ENCODE results near the gene MED13. TPM values are rescaled to one million over a fixed set of nuclear protein-coding genes. Genes with fewer than 3 reads are reported as not detected.

Gene MED13
- total and polyA plus RNA-seq, 4 donors: 6.6 to 64.0 (median 26.0) TPM

- TF ChIP-seq MAX (IDR thresholded peaks at IDR 0.05): no peak
- peak; percentile 52 to 59 for TF ChIP-seq RXRA (IDR thresholded peaks at IDR 0.05)
- TF ChIP-seq ATF3 (IDR thresholded peaks at IDR 0.05): no peak
- peak in 1 of 2 donors; percentile 49 for TF ChIP-seq HNF4A (conservative IDR thresholded peaks at IDR 0.05)
- 53% methylated on average over 7 of the region's 7 CpGs for WGBS
- peak overlapping the region; percentile 73 to 76 for H3K27ac ChIP-seq (ENCODE audit: low read depth in 1 of 2, low read length in 2 of 2)
Measured at GRCh38 chr17:62093188-62094155, 28.4 kb upstream of the MED13 start.

GRCh38 chr17:62092784-62093183 is 27.7 kb upstream of the MED13 start:
- no peak for DNase-seq (ENCODE audit: low spot score)
- H3K9me3 ChIP-seq (ENCODE audit: control insufficient read depth in 4 of 4, low read length in 3 of 4): no peaks in the 10 kb centered on the region
- H3K36me3 ChIP-seq (ENCODE audit: control insufficient read depth in 4 of 4, insufficient read depth in 3 of 4, low read depth in 1 of 4, low read length in 3 of 4): no peaks in the 10 kb centered on the region
- 83% methylated on average over 2 of the region's 2 CpGs for WGBS
- no peaks in the 10 kb centered on the region for H3K27me3 ChIP-seq (ENCODE audit: control insufficient read depth in 4 of 4, insufficient read depth in 4 of 4, low read length in 3 of 4)
- peak overlapping the region; percentile 36 to 63 for H3K27ac ChIP-seq (ENCODE audit: low read depth in 1 of 2, low read length in 2 of 2)
- peaks cover 8 to 67% (median 51%) of the 10 kb centered on the region in 4 donors for H3K4me1 ChIP-seq (ENCODE audit: control insufficient read depth in 4 of 4, insufficient read depth in 4 of 4, low read length in 3 of 4)
- H3K9ac ChIP-seq (ENCODE audit: low read depth in 1 of 2, low read length in 2 of 2): no peak overlapping the region
- H3K4me3 ChIP-seq (ENCODE audit: low read depth in 1 of 3, low read length in 3 of 3): no peak overlapping the region
- TF ChIP-seq SP1 (IDR thresholded peaks at IDR 0.05) (no peak), TAF1 (conservative IDR thresholded peaks at IDR 0.05) (no peak)

More at GRCh38 chr17:62093188-62094155, 28.4 kb upstream of the MED13 start:
- Histone ChIP-seq H3K36me3 (ENCODE audit: control insufficient read depth in 4 of 4, insufficient read depth in 3 of 4, low read depth in 1 of 4, low read length in 3 of 4) (no peaks in the 10 kb centered on the region), H3K27me3 (ENCODE audit: control insufficient read depth in 4 of 4, insufficient read depth in 4 of 4, low read length in 3 of 4) (no peaks in the 10 kb centered on the region), H3K4me1 (ENCODE audit: control insufficient read depth in 4 of 4, insufficient read depth in 4 of 4, low read length in 3 of 4) (peaks cover 8 to 63% (median 51%) of the 10 kb centered on the region in 4 donors), H3K4me3 (ENCODE audit: low read depth in 1 of 3, low read length in 3 of 3) (no peak overlapping the region), H3K9me3 (ENCODE audit: control insufficient read depth in 4 of 4, low read length in 3 of 4) (no peaks in the 10 kb centered on the region), H3K9ac (ENCODE audit: low read depth in 1 of 2, low read length in 2 of 2) (peak overlapping the region in 1 of 2 donors; percentile 40)
- DNase-seq (ENCODE audit: low spot score): no peak

GRCh38 chr17:62091804-62092203 is 26.7 kb upstream of the MED13 start:
- peaks cover 8 to 67% (median 51%) of the 10 kb centered on the region in 4 donors for H3K4me1 ChIP-seq (ENCODE audit: control insufficient read depth in 4 of 4, insufficient read depth in 4 of 4, low read length in 3 of 4)
- H3K27ac ChIP-seq (ENCODE audit: low read depth in 1 of 2, low read length in 2 of 2): peak overlapping the region; percentile 42 to 44
- DNase-seq (ENCODE audit: low spot score): no peak
- H3K27me3 ChIP-seq (ENCODE audit: control insufficient read depth in 4 of 4, insufficient read depth in 4 of 4, low read length in 3 of 4): no peaks in the 10 kb centered on the region
- H3K9ac ChIP-seq (ENCODE audit: low read depth in 1 of 2, low read length in 2 of 2): peak overlapping the region in 1 of 2 donors; percentile 38
- no peak overlapping the region for H3K4me3 ChIP-seq (ENCODE audit: low read depth in 1 of 3, low read length in 3 of 3)
- H3K36me3 ChIP-seq (ENCODE audit: control insufficient read depth in 4 of 4, insufficient read depth in 3 of 4, low read depth in 1 of 4, low read length in 3 of 4): no peaks in the 10 kb centered on the region
- peak; percentile 71 to 82 for TF ChIP-seq HNF4A (conservative IDR thresholded peaks at IDR 0.05)
- no peak for TF ChIP-seq ATF3 (IDR thresholded peaks at IDR 0.05)
- TF ChIP-seq HNF4G (IDR thresholded peaks at IDR 0.05): peak; percentile 42
- peak; percentile 84 to 94 for TF ChIP-seq RXRA (IDR thresholded peaks at IDR 0.05)
- TF ChIP-seq TAF1 (conservative IDR thresholded peaks at IDR 0.05): no peak
- TF ChIP-seq CTCF (IDR thresholded peaks at IDR 0.05; ENCODE audit: low read depth, low read length, missing input control): no peak
- no peak for TF ChIP-seq NR2F2 (IDR thresholded peaks at IDR 0.05)
- no peak for TF ChIP-seq JUND (IDR thresholded peaks at IDR 0.05)
- peak; percentile 32 for TF ChIP-seq YY1 (IDR thresholded peaks at IDR 0.05)
- no peak for TF ChIP-seq GABPA (IDR thresholded peaks at IDR 0.05 in 1 of 2, conservative IDR thresholded peaks at IDR 0.05 in 1 of 2)
- peak in 1 of 2 donors; percentile 48 for TF ChIP-seq RAD21 (IDR thresholded peaks at IDR 0.05)
- TF ChIP-seq EGR1 (IDR thresholded peaks at IDR 0.05; ENCODE audit: low read depth in 2 of 2): no peak
- no peak for TF ChIP-seq FOXA1 (IDR thresholded peaks at IDR 0.05)
- TF ChIP-seq SP1 (IDR thresholded peaks at IDR 0.05): peak; percentile 81
- TF ChIP-seq MAX (IDR thresholded peaks at IDR 0.05): no peak
- no peak for TF ChIP-seq REST (IDR thresholded peaks at IDR 0.05)
- no peak for TF ChIP-seq ZBTB33 (IDR thresholded peaks at IDR 0.05)
- no peaks in the 10 kb centered on the region for H3K9me3 ChIP-seq (ENCODE audit: control insufficient read depth in 4 of 4, low read length in 3 of 4)
- 39% methylated on average over 1 of the region's 1 CpG for WGBS

All from liver (tissue), 9 donors.